ENCODE data around the gene VPS35L. TPM values are rescaled to one million over a fixed set of nuclear protein-coding genes. Genes with fewer than 3 reads are reported as not detected.

Gene VPS35L
- total RNA-seq, 1 experiment from 2014 or later = 55.5 TPM

GRCh38 chr16:19522760-19523159 is 32.7 kb upstream of the VPS35L start:
- Mint-ChIP-seq H3K9me3 (ENCODE audit: unreplicated experiment) (no peaks in the 10 kb centered on the region), H3K36me3 (ENCODE audit: insufficient read depth, unreplicated experiment) (peaks cover 11% of the 10 kb centered on the region), H3K4me3 (ENCODE audit: unreplicated experiment) (no peak overlapping the region), H3K27ac (ENCODE audit: low read depth, unreplicated experiment) (no peak overlapping the region), H3K4me1 (ENCODE audit: insufficient read depth, unreplicated experiment) (peaks cover 34% of the 10 kb centered on the region), H3K27me3 (ENCODE audit: insufficient read depth, unreplicated experiment) (no peaks in the 10 kb centered on the region)
- intact Hi-C loops (cut with micrococcal nuclease) = loop anchor here (1.0 kb wide), 1 partner anchor 33 kb away; the partner anchor contains the start of gene VPS35L
- TF ChIP-seq CTCF (IDR thresholded peaks at IDR 0.05; ENCODE audit: unreplicated experiment) = no peak
- CTCF ChIA-PET = no interaction called here
- no TSS peak for BruUV-seq (replicated peaks)
- no peak for DNase-seq (ENCODE audit: unreplicated experiment)
- POLR2A ChIA-PET = interaction anchor here (1.1 to 2.4 kb wide), 5 partner anchors 14 to 732 kb away, joined by 3 to 12 read pairs (median 3); partner anchors contain the start of genes RPS15A and VPS35L

- no peak for TF ChIP-seq CTCF (IDR thresholded peaks at IDR 0.05; ENCODE audit: unreplicated experiment)
- H3K27ac Mint-ChIP-seq (ENCODE audit: low read depth, unreplicated experiment) = no peak overlapping the region
- POLR2A ChIA-PET = interaction anchor here (0.6 to 2.3 kb wide), 8 partner anchors 19 to 1213 kb away, joined by 3 to 32 read pairs (median 4); partner anchors contain the start of genes COQ7, IQCK, KNOP1 and SMG1
- H3K27me3 Mint-ChIP-seq (ENCODE audit: insufficient read depth, unreplicated experiment) = no peaks in the 10 kb centered on the region
- no peaks in the 10 kb centered on the region for H3K9me3 Mint-ChIP-seq (ENCODE audit: unreplicated experiment)
- peaks cover 34% of the 10 kb centered on the region for H3K4me1 Mint-ChIP-seq (ENCODE audit: insufficient read depth, unreplicated experiment)
- H3K36me3 Mint-ChIP-seq (ENCODE audit: insufficient read depth, unreplicated experiment) = peaks cover 12% of the 10 kb centered on the region
- intact Hi-C loops (cut with micrococcal nuclease) = loop anchor here (1.0 kb wide), 1 partner anchor 32 kb away; the partner anchor contains the start of gene VPS35L
- no peak for DNase-seq (ENCODE audit: unreplicated experiment)
- BruUV-seq (replicated peaks) = no TSS peak
- no peak overlapping the region for H3K4me3 Mint-ChIP-seq (ENCODE audit: unreplicated experiment)
- CTCF ChIA-PET = interaction anchor here (2.5 kb wide), 2 partner anchors 20 to 32 kb away, joined by 12 to 24 read pairs; partner anchors contain the start of gene VPS35L
Observed at GRCh38 chr16:19523184-19523558, 32.3 kb upstream of the VPS35L start.

- H3K27ac Mint-ChIP-seq (ENCODE audit: low read depth, unreplicated experiment) = peak within 1 kb of the TSS; percentile 70
- POLR2A ChIA-PET = interaction anchor here (0.6 to 2.3 kb wide), 15 partner anchors 8 to 1212 kb away, joined by 3 to 32 read pairs (median 4); partner anchors contain the start of genes COQ7, IQCK, KNOP1 and RPS15A
- H3K9me3 Mint-ChIP-seq (ENCODE audit: unreplicated experiment) = no peaks in the 10 kb centered on the region
- H3K4me1 Mint-ChIP-seq (ENCODE audit: insufficient read depth, unreplicated experiment) = peaks cover 28% of the 10 kb centered on the region
- CTCF ChIA-PET = interaction anchor here (2.5 kb wide), 2 partner anchors 21 to 32 kb away, joined by 12 to 24 read pairs; partner anchors contain the start of gene VPS35L
- no peaks in the 10 kb centered on the region for H3K27me3 Mint-ChIP-seq (ENCODE audit: insufficient read depth, unreplicated experiment)
- no TSS peak for BruUV-seq (replicated peaks)
- intact Hi-C loops (cut with micrococcal nuclease) = loop anchor here (1.0 kb wide), 1 partner anchor 32 kb away; the partner anchor contains the start of gene VPS35L
- peak within 1 kb of the TSS; percentile 85 for H3K4me3 Mint-ChIP-seq (ENCODE audit: unreplicated experiment)
- no peak for TF ChIP-seq CTCF (IDR thresholded peaks at IDR 0.05; ENCODE audit: unreplicated experiment)
- H3K36me3 Mint-ChIP-seq (ENCODE audit: insufficient read depth, unreplicated experiment) = peaks cover 11% of the 10 kb centered on the region
- DNase-seq (ENCODE audit: unreplicated experiment) = peak; percentile 97
Observed at GRCh38 chr16:19523559-19524355, 31.7 kb upstream of the VPS35L start, which contains the start of gene CCP110. Gene CCP110, plus strand, starts transcription at chr16:19523942. Its CDS starts 3,940 bp downstream, at chr16:19527882.

- ChIA-PET POLR2A (interaction anchor here (0.6 to 2.3 kb wide), 16 partner anchors 8 to 734 kb away, joined by 3 to 32 read pairs (median 4); partner anchors contain the start of genes COQ7, RPS15A, SMG1 and VPS35L), CTCF (interaction anchor here (0.7 to 2.5 kb wide), 5 partner anchors 21 to 715 kb away, joined by 3 to 24 read pairs (median 4); partner anchors contain the start of gene VPS35L)
- H3K27ac Mint-ChIP-seq (ENCODE audit: low read depth, unreplicated experiment) = peak overlapping the region; percentile 70
- H3K9me3 Mint-ChIP-seq (ENCODE audit: unreplicated experiment) = no peaks in the 10 kb centered on the region
- no TSS peak for BruUV-seq (replicated peaks)
- no peak for TF ChIP-seq CTCF (IDR thresholded peaks at IDR 0.05; ENCODE audit: unreplicated experiment)
- H3K36me3 Mint-ChIP-seq (ENCODE audit: insufficient read depth, unreplicated experiment) = peaks cover 6% of the 10 kb centered on the region
- H3K4me3 Mint-ChIP-seq (ENCODE audit: unreplicated experiment) = peak overlapping the region; percentile 85
- DNase-seq (ENCODE audit: unreplicated experiment) = no peak
- no peaks in the 10 kb centered on the region for H3K27me3 Mint-ChIP-seq (ENCODE audit: insufficient read depth, unreplicated experiment)
- intact Hi-C loops (cut with micrococcal nuclease) = no loop called here
- peaks cover 25% of the 10 kb centered on the region for H3K4me1 Mint-ChIP-seq (ENCODE audit: insufficient read depth, unreplicated experiment)
Observed at GRCh38 chr16:19524356-19524615, 31.2 kb upstream of the VPS35L start.
